HK-2 (cell line): ENCODE measurements around the gene CYTH4.

ENCODE experiments used
- DNase-seq: peaks from one replicate; pipeline ENCODE4 v3.0.0-alpha.2; 2018; ENCODE audit not compliant: unreplicated experiment

Gene CYTH4

DNA sequence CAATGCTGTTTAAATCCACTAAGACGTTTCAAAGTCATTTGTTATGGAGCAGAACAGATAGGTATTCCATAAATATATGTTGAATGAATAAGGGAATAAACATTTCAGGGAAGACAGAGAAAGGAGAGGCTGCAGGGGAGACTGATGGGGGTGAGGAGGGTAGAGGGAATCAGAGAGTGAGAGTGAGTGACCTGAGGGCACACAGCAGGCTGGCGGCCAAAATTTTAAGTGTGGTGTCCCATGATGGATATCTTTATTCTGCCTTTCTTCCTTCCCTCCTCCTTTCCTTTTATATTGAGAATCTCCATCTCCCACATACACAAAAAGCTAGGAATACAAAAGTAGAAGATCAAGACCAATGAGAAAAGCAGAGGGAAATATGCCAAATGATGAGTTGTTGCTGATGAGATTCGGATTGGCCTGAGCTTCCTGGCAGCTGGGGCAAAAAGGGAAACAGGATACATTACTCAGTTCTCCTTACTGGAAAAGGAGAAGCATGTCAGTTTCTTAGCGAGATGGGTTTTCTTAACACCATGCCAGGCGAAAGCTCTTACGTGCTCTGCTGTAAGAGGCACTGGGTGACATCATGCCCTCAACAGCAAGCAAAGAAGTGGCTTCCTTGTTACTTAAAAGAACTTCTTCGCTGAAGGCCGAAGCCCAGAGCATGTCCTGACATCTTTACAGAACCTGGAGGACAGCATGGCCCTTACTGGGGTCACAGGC is 11.2 kb upstream of the CYTH4 start:
- DNase-seq, result no peak

DNA sequence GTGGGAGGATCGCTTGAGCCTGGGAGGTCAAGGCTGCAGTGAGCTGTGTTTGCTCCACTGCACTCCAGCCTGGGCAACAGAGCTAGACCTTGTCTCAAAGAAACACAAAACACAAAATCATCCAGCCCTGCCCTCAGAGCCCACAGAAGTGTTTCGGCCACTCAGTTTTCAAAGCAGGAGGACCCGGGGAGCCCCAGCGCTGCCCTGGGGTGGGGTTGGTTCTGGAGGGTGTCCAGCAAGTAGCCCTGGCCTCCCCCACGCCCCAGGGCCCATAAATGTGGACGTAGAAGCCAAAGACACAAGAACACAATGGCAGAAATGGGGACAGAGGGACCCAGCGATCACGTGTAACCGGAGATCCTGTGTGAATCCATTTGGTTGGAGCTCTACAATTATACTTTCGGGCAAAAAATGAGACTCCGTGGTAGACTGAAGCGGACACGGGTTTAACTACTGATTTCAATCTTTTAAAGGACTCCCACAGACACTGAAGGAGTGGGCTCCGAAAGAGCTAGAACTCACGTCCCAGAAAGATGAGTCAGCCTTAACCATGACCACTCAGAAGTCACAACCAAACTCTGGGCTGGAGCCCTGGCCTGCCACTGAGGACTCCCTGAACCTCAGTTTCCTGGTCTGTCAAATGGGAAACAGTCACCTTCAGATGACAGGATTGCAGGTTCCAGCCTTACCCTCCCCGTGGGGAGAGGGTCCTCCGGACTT is 9.0 kb upstream of the CYTH4 start:
- DNase-seq, result no peak

DNA sequence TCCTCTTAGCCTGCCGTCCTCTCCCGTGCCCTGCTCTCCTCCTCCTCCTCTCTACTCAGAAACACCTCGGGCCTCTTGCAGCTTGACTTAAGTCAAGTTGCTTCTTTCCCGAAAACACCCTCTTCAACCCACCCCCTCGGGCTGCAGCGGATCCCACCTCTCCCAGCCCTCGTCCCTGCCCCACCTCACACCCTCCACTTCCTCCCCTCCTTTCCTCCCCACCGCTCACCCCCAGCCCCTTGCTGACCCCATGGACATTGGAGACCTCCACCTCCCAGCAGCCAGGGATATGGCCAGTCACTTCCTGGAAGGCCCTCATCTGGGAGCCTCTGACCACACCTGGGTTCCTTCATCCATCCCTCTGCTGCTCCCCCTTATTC is 8.5 kb upstream of the CYTH4 start:
- no peak for DNase-seq

DNA sequence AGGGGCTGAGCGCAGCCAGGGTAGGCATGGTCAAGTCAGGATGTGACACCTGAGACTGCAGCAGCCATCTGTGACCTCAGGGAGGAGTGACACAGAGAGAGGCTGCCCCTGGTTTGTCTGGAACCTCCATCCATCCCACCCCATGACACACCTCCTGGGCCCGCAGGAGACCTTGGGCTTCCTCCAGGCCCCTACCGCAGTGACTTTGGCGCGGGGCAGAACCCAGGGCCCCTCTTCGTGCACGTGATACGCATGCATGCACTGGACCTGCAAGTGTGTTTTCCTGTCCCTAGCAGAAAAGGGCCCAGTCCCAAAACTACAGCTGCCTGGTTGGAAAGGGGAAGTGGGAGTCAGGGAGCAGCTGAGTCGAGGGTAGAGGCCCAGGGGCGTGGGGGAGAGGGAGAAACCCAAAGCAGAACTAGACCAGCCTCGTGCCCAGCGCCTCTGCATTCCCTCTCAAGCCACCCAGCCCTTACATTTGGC is 7.9 kb upstream of the CYTH4 start:
- DNase-seq, result no peak

DNA sequence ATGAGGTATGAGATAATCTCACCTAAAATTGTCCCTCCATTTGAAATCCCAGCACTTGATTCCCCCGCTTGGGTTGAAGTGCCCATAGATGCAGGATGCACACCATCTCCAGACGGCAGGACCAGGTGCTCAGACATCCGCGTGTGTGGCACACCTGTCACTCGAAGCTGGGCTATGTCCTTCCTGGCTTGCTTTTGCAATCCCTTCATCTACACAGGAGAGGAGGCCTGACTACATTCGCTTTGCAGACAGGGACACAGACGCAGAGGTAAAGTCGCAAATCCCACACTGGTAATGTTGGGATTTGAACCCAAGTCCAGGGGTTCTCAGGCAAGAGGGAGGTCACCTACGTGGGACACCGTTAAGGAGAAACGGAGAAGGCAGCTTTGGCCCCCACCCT is 7.2 kb upstream of the CYTH4 start:
- no peak for DNase-seq

DNA sequence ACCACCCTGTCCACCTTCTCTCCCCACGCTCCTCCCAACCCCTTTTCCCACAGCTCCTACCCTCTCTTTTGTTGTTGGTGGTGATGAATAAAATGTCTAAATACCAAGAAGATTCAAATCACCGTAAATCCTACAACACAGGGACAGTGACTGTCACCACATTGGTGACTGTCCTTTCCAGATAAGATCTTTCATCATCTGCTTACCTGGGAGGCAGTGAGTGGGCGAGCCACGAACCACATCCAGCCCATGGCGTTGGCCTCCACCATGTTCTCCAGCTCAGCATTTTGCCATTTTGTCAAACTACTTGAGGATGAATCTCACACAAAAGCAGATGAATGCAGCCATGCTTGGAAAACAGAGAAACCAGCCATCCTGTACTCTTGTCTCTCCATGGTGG is 6.7 kb upstream of the CYTH4 start:
- DNase-seq, result no peak

DNA sequence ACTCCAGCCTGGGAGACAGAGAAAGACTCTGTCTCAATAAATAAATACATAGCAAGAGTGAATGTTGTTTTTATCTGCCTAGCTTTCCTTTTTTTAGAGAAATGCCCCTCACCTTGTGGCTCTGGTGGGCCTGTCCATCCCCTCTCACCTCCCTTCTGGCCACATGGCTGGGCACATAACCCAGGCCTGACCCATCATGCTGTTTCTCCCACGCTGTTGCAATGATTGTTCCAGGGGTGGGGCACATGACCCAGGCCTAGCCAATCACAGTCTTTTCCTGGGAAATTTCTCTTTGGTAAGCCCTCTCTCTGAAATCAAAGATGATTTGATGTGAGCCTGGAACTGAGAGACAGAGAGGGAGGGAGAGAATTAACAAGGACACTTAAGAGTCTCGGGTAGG is 5.5 kb upstream of the CYTH4 start:
- DNase-seq, result no peak

DNA sequence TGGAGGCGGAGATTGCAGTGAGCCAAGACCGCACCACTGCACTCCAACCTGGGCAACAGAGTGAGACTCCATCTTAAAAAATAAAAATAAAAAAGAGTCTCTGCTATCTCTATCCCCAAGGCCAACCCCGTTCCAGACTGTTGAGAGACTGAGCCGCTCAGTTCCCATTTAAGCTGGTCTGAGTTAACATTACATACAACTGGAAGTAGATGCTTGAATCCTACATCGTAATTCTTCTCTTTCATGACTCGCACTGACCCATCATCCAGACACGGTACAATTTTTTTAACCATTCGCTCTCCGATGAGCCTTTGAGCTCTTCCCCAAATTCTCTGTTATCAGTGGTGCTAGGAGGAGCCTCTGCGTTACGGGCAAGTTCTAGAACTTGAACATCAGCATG is 4.9 kb upstream of the CYTH4 start:
- no peak for DNase-seq

DNA sequence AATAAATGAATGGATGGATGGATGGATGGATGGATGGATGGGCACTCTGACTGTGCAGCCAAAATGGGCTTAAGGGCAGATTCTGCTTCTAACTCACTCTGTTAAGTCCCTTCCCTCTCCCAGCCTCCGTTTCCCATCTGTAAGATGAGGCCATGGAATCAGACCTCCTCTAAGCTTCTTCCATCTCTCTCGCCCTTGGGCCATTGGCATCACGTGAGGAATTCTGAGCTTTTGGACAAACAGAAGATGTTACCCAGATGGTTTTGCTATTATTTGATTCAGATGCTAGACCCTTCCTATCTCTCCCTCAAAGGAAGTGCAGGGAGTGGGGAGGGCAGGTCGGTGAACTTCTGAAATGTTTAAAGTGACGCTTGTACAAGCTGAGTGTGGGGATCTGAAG is 4.0 kb upstream of the CYTH4 start:
- no peak for DNase-seq

DNA sequence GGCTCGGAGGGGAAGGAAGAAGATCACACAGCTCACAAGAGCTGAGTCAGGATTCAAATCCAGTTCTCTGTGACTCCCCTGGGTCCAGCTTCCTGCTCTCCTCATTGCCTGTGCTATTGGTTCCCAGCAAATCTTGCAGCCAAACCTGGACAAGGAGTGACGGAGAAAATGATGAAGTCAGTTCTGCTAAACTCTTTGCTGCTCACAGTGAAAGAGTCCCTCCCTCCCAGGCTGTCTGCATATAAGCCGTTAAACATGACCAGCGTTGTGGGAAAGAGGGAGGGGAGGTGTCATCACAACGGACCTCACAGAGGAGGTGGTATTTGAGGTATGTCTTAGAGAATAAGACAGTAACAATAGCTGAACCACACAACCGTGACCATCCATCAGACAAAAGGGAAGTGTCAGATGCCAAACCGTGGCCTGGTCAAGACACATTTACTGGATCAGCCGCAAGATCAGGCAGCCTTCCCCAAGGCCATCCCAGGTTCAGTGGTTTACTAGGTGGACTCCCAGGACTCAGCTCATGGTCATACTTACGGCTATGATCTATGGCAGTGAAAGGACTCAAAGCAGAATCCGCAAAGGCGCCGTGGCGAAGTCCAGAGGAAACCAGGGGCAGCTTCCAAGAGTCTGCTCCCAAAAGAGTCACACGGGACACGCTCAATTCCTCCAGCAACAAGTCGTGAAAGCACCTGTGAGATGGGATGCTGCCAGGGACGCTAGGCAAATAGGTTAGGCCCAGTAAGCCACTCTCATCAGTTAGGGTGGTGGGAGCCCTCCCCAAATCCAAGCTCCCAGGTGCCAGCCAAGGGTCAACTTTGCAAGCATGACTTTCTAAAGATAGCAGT is 2.8 kb upstream of the CYTH4 start:
- DNase-seq, result peak; percentile 80

DNA sequence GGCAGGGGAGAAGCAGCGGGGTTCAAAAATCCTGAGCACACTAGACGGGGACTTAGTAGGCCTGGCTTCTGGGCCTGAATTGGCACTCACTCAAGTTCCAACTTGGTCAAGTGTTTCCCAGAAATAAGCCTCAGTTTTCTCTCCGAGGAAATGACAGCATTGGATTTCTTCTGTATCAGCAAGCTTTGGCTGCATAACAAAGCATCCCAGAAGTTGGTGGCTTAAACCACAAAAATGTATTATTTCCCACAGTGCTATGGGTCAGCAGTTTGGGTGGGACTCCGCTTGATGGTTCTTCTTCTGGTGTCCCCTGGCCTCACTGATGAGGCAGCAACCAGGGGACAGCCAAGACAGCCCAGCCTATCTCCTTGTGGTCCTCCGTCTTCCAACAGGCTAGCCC is 1.6 kb upstream of the CYTH4 start:
- DNase-seq, result no peak

DNA sequence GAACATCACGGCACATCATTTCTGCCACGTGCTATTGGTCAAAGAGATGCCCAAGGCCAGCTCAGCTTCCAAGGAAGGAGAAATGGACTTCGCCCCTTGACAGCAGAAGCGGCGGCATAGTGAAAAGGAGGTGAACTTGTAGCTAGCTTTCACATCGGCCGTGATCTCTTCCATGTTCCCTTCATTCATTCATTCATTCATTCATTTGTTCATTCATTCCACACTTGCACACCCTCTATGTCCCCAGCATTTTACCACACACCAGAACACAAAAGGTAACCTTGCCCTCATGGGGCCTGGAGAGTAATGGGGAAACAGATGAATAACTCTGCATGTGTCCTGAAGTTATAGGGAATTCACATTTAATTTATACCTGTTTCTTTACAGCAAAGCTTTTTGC is 1.1 kb upstream of the CYTH4 start:
- DNase-seq, result no peak

DNA sequence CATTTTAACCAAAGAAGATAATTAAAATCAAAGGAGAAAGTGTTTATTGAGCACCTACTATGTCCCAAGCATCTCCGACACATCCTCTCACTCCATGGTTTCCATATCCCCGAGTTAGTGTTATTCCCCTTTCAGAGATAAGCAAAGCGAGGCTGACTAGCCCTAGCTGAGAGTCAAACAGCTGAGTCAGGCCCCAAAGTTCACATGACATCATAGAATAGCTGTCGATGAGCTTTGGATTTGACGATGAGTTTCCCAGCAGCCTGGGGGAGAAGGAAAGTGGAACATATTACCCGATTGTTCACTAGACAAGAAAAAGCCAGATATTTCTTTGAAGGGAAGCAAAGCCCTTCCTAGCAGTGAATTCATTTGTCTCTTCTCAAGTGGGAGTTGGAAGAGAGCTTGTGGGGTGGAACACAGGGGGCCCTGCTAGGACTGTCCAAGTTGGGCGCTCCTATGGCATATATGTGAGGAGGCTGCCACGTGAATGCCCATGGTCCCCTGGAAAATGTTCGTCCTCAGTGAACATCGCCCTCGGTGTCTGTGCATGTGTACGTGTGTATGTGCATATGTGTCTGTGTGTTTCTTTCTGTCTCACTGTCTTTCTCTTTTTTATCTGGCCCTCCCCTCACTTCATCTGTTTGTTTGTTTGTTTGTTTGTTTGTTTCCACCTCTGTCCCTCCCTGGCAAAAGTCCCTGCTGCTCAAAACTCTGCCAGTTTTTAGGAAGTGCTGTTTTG is 493 bp upstream of the CYTH4 start:
- DNase-seq, result no peak

DNA sequence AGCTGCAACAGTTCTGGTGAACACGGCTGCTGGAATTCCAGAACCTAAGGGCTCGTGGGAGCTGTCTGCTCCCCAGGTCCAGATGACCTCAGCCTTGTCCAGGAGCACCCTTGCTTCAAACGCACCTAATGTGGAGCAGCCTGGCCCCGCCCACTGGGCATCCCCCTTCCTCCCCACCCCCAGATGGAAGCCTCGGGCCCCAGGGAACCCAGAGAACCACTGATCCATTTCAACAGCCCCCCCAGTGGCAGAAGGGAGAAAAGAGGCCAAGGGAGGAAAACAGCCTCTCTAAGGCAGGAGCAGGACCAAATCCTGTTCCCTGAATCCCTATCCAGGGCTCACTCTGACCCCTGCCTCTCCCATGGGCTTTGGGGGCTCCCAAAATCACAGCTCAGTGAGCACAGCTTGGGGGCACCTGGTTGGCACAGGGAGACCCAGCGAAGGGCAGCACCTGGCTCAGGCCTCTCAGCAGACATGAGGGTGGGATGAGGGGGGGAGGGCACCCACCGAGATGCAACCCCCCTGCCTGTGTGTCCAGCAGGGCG is 1.2 kb downstream of the CYTH4 start:
- DNase-seq, result no peak

DNA sequence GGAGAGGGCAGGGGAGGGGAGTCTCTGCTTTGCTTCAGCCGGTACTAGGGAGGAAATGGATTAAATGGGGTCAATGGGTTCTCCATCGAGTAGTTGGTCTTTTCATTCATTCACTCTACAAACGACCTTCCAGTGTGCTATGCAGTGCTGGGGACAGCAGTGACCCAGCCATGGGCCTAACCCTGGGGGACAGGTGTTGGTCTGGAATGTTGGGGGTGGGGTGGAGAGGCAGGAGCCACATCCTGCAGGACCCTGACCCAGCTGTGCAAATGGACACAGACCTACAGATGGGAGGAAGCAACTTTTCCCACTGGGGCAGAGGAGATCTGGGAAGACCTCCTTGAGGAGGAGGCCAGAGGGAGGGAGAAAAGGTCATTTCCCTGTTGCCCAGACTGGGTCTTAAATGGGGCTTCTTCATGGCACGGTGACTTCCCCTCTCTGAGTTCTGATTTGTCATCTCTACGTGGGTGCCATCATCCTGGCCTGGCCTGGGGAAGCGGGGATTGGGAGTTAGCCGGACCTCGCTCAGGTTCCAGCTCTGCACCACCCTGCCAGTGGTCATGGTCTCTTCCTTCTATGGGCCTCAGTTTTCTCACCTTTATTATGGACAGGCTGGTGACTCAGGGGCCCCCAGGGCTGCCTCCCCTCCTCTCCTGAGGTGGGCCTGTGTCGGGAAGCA is 2.0 kb downstream of the CYTH4 start:
- no peak for DNase-seq

DNA sequence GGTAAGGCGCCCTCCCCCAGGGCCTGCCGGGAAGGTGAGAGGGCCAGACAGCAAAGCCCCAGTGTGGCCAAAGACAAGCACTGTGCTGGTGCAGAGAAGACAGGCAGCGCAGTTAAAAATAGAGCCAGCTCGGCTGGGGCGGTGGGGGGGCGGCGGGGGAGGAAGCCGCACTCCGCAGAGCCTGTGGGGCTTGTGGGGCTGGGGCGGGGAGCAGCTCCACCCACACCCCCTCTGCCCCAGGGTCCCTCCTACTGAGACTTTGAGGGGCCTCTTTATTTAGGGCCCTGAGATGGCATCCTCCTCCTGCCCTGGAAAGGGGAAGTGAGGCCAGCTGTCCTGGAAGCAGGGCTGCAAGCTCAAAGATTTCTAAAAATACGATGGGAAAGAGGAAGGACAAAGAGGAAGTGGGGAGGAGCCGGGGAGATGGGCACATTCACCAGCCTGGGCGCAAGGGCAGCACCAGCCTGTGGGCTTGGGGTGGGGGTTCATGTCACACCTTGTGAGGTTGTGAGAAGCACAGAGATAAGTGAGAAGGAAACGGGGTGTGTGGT is 2.6 kb downstream of the CYTH4 start:
- no peak for DNase-seq

DNA sequence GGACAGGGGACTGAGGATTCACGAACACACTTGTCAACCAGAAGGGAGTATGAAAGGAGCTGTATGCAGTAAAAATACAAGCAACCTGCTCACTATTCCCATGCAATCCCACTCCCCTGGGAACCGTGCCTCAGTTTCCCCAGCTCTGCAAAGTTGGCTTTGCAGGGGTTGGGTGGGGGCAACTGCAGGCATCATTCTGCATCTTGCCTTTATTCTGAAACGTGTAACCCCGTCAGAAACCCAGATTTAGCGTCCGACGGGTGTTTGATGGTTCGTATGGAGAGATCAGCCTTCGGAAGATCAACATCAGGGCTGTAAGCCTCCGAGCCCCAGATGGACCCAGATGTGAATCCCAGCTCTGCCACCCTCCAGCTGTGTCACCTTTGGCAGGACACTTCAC is 3.6 kb downstream of the CYTH4 start:
- DNase-seq, result no peak

DNA sequence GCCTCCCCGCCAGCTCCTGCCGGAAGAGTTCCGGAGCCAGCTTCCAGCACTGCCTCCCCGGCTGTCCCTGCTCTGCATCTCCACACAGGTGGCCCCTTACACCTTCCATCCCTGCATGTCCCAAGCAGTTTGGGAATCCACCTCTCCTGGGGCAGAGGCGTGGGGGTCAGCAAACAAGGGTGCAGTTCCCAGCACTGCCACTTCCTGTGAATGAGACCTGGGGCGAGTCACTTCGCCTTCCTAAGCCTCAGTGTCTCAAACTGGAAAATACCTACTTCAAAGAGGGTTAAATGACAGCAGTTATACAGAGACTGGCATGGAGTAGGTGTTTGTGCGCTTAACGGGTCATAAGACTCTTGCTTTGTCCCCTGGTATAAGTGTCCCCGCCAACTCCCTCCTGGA is 5.2 kb downstream of the CYTH4 start:
- DNase-seq, result no peak

DNA sequence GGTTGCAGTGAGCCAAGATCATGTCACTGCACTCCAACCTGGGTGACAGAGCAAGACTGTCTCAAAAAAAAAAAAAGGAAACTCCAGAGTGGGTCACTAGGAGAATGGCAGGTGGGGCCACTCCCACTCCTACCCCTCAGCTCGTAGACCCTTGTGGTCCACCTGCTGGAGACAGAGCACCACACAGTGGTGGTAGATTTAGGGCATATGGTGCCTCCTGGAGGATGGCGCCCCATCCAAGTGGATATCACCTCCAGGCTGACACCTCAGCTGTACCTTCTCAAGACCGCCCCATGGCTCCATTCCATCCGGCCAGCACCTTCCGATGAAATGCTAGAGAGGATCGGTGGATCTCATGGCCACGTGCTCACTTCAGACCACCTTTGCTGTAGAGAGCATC is 6.2 kb downstream of the CYTH4 start:
- no peak for DNase-seq

DNA sequence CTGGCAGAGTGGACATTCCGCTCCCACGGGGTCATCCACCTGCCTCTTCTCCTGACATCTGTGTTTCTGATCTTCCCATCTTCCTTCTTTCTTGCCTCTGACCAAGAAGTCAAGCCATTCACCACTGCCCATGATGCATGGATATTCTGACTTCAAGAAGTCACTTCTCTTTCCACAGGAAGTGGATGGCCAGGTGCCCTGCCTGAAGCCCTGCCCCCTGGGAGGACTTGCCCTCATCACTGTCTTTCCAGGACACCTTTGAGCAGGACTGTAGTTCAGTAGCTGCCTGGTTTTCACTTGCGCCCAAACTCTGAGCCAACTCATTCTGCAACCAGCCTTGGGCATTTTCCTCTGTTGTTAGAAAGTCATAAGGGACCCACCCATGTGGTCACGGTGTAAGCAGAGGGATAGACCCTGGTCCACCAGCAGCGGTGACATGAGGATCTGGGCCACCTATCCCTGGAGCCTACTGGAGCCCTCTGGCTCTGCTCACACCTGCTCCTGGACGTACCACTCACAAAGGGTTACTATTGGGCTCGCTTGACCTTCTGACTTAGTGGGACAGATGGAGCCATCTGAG is 6.9 kb downstream of the CYTH4 start:
- no peak for DNase-seq
